ENCODE results near the gene RING1.

The RING1 gene

GRCh38 chr6:33172688-33173534 is 35.4 kb upstream of the RING1 start:
- H3K27me3 ChIP-seq (ENCODE audit: control insufficient read depth, insufficient read depth, low read length, poor library complexity, severe bottlenecking): no peaks in the 10 kb centered on the region
- WGBS, 2 experiments: 79 to 81% methylated on average over 16 of the region's 16 CpGs
- no peak overlapping the region for H3K27ac ChIP-seq (ENCODE audit: insufficient read depth, low read depth, low read length, poor library complexity, severe bottlenecking)
- H3K9me3 ChIP-seq (ENCODE audit: control insufficient read depth, low read length): no peaks in the 10 kb centered on the region
- no peak overlapping the region for H3K4me3 ChIP-seq (ENCODE audit: insufficient read depth, low read depth, low read length)
- H3K36me3 ChIP-seq (ENCODE audit: control insufficient read depth, insufficient read depth, low read length): no peaks in the 10 kb centered on the region
- H3K4me1 ChIP-seq (ENCODE audit: control insufficient read depth, insufficient read depth, low read length): no peaks in the 10 kb centered on the region

- Histone ChIP-seq H3K4me3 (ENCODE audit: insufficient read depth, low read depth, low read length) (no peak overlapping the region), H3K4me1 (ENCODE audit: control insufficient read depth, insufficient read depth, low read length) (no peaks in the 10 kb centered on the region), H3K36me3 (ENCODE audit: control insufficient read depth, insufficient read depth, low read length) (no peaks in the 10 kb centered on the region), H3K27me3 (ENCODE audit: control insufficient read depth, insufficient read depth, low read length, poor library complexity, severe bottlenecking) (no peaks in the 10 kb centered on the region), H3K27ac (ENCODE audit: insufficient read depth, low read depth, low read length, poor library complexity, severe bottlenecking) (no peak overlapping the region), H3K9me3 (ENCODE audit: control insufficient read depth, low read length) (no peaks in the 10 kb centered on the region)
- WGBS, 2 experiments: 82 to 88% methylated on average over 10 of the region's 11 CpGs
Observed at GRCh38 chr6:33173535-33174180, 34.6 kb upstream of the RING1 start.

GRCh38 chr6:33174784-33175183 is 33.5 kb upstream of the RING1 start:
- no peaks in the 10 kb centered on the region for H3K36me3 ChIP-seq (ENCODE audit: control insufficient read depth, insufficient read depth, low read length)
- H3K9me3 ChIP-seq (ENCODE audit: control insufficient read depth, low read length): no peaks in the 10 kb centered on the region
- no peaks in the 10 kb centered on the region for H3K4me1 ChIP-seq (ENCODE audit: control insufficient read depth, insufficient read depth, low read length)
- no peak overlapping the region for H3K4me3 ChIP-seq (ENCODE audit: insufficient read depth, low read depth, low read length)
- 93 to 94% methylated on average over 4 of the region's 4 CpGs for WGBS, 2 experiments
- H3K27me3 ChIP-seq (ENCODE audit: control insufficient read depth, insufficient read depth, low read length, poor library complexity, severe bottlenecking): no peaks in the 10 kb centered on the region
- H3K27ac ChIP-seq (ENCODE audit: insufficient read depth, low read depth, low read length, poor library complexity, severe bottlenecking): no peak overlapping the region

GRCh38 chr6:33175436-33176069 is 32.7 kb upstream of the RING1 start:
- Histone ChIP-seq H3K4me1 (ENCODE audit: control insufficient read depth, insufficient read depth, low read length) (no peaks in the 10 kb centered on the region), H3K9me3 (ENCODE audit: control insufficient read depth, low read length) (no peaks in the 10 kb centered on the region), H3K4me3 (ENCODE audit: insufficient read depth, low read depth, low read length) (no peak overlapping the region), H3K27me3 (ENCODE audit: control insufficient read depth, insufficient read depth, low read length, poor library complexity, severe bottlenecking) (no peaks in the 10 kb centered on the region), H3K36me3 (ENCODE audit: control insufficient read depth, insufficient read depth, low read length) (no peaks in the 10 kb centered on the region), H3K27ac (ENCODE audit: insufficient read depth, low read depth, low read length, poor library complexity, severe bottlenecking) (no peak overlapping the region)
- 81 to 88% methylated on average over 10 of the region's 10 CpGs for WGBS, 2 experiments

- H3K36me3 ChIP-seq (ENCODE audit: control insufficient read depth, insufficient read depth, low read length): no peaks in the 10 kb centered on the region
- 89 to 95% methylated on average over 7 of the region's 7 CpGs for WGBS, 2 experiments
- H3K27ac ChIP-seq (ENCODE audit: insufficient read depth, low read depth, low read length, poor library complexity, severe bottlenecking): no peak overlapping the region
- no peak overlapping the region for H3K4me3 ChIP-seq (ENCODE audit: insufficient read depth, low read depth, low read length)
- H3K27me3 ChIP-seq (ENCODE audit: control insufficient read depth, insufficient read depth, low read length, poor library complexity, severe bottlenecking): no peaks in the 10 kb centered on the region
- no peaks in the 10 kb centered on the region for H3K9me3 ChIP-seq (ENCODE audit: control insufficient read depth, low read length)
- no peaks in the 10 kb centered on the region for H3K4me1 ChIP-seq (ENCODE audit: control insufficient read depth, insufficient read depth, low read length)
Observed at GRCh38 chr6:33176906-33177305, 31.4 kb upstream of the RING1 start.

GRCh38 chr6:33177552-33178446 is 30.5 kb upstream of the RING1 start:
- no peaks in the 10 kb centered on the region for H3K27me3 ChIP-seq (ENCODE audit: control insufficient read depth, insufficient read depth, low read length, poor library complexity, severe bottlenecking)
- no peaks in the 10 kb centered on the region for H3K36me3 ChIP-seq (ENCODE audit: control insufficient read depth, insufficient read depth, low read length)
- no peaks in the 10 kb centered on the region for H3K9me3 ChIP-seq (ENCODE audit: control insufficient read depth, low read length)
- WGBS, 2 experiments: 90% methylated on average over 19 of the region's 19 CpGs
- no peak overlapping the region for H3K4me3 ChIP-seq (ENCODE audit: insufficient read depth, low read depth, low read length)
- no peak overlapping the region for H3K27ac ChIP-seq (ENCODE audit: insufficient read depth, low read depth, low read length, poor library complexity, severe bottlenecking)
- H3K4me1 ChIP-seq (ENCODE audit: control insufficient read depth, insufficient read depth, low read length): no peaks in the 10 kb centered on the region

GRCh38 chr6:33178755-33179475 is 29.4 kb upstream of the RING1 start:
- Histone ChIP-seq H3K27ac (ENCODE audit: insufficient read depth, low read depth, low read length, poor library complexity, severe bottlenecking) (no peak overlapping the region), H3K9me3 (ENCODE audit: control insufficient read depth, low read length) (no peaks in the 10 kb centered on the region), H3K36me3 (ENCODE audit: control insufficient read depth, insufficient read depth, low read length) (no peaks in the 10 kb centered on the region), H3K4me1 (ENCODE audit: control insufficient read depth, insufficient read depth, low read length) (no peaks in the 10 kb centered on the region), H3K27me3 (ENCODE audit: control insufficient read depth, insufficient read depth, low read length, poor library complexity, severe bottlenecking) (no peaks in the 10 kb centered on the region), H3K4me3 (ENCODE audit: insufficient read depth, low read depth, low read length) (no peak overlapping the region)
- WGBS, 2 experiments: 85 to 91% methylated on average over 9 to 10 of the region's 10 CpGs

GRCh38 chr6:33181141-33181540 is 27.2 kb upstream of the RING1 start:
- Histone ChIP-seq H3K27ac (ENCODE audit: insufficient read depth, low read depth, low read length, poor library complexity, severe bottlenecking) (no peak overlapping the region), H3K4me3 (ENCODE audit: insufficient read depth, low read depth, low read length) (no peak overlapping the region), H3K36me3 (ENCODE audit: control insufficient read depth, insufficient read depth, low read length) (no peaks in the 10 kb centered on the region), H3K27me3 (ENCODE audit: control insufficient read depth, insufficient read depth, low read length, poor library complexity, severe bottlenecking) (peaks cover 2% of the 10 kb centered on the region), H3K9me3 (ENCODE audit: control insufficient read depth, low read length) (no peaks in the 10 kb centered on the region), H3K4me1 (ENCODE audit: control insufficient read depth, insufficient read depth, low read length) (no peaks in the 10 kb centered on the region)
- 89 to 92% methylated on average over 7 of the region's 7 CpGs for WGBS, 2 experiments

- no peak overlapping the region for H3K4me3 ChIP-seq (ENCODE audit: insufficient read depth, low read depth, low read length)
- H3K27ac ChIP-seq (ENCODE audit: insufficient read depth, low read depth, low read length, poor library complexity, severe bottlenecking): no peak overlapping the region
- WGBS, 2 experiments: 94 to 96% methylated on average over 5 of the region's 5 CpGs
- H3K4me1 ChIP-seq (ENCODE audit: control insufficient read depth, insufficient read depth, low read length): no peaks in the 10 kb centered on the region
- no peaks in the 10 kb centered on the region for H3K9me3 ChIP-seq (ENCODE audit: control insufficient read depth, low read length)
- peaks cover 9% of the 10 kb centered on the region for H3K27me3 ChIP-seq (ENCODE audit: control insufficient read depth, insufficient read depth, low read length, poor library complexity, severe bottlenecking)
- H3K36me3 ChIP-seq (ENCODE audit: control insufficient read depth, insufficient read depth, low read length): no peaks in the 10 kb centered on the region
Observed at GRCh38 chr6:33183071-33183683, 25.1 kb upstream of the RING1 start.
